ENCODE data around the gene LEO1. TPM values are rescaled to one million over a fixed set of nuclear protein-coding genes. Genes with fewer than 3 reads are reported as not detected.

Gene LEO1
- total RNA-seq, 1 donor from 2014 or later = 36.3 TPM

- intact Hi-C loops (cut with micrococcal nuclease) = loop anchor here (1.0 to 2.0 kb wide), 10 partner anchors 11 to 245 kb away; partner anchors contain the start of gene LEO1
- H3K4me3 Mint-ChIP-seq = peak overlapping the region; percentile 76
- H3K36me3 Mint-ChIP-seq (ENCODE audit: low read depth) = no peaks in the 10 kb centered on the region
- no peaks in the 10 kb centered on the region for H3K9me3 Mint-ChIP-seq
- H3K4me1 Mint-ChIP-seq (ENCODE audit: low read depth) = peaks cover 13% of the 10 kb centered on the region
- peak; percentile 57 for DNase-seq (ENCODE audit: low spot score)
- H3K27ac Mint-ChIP-seq = peak overlapping the region; percentile 87
- peaks cover 3% of the 10 kb centered on the region for H3K27me3 Mint-ChIP-seq (ENCODE audit: insufficient read depth)
These were observed 10.6 kb upstream of the LEO1 start for GRCh38 chr15:51982013-51982769.

DNA sequence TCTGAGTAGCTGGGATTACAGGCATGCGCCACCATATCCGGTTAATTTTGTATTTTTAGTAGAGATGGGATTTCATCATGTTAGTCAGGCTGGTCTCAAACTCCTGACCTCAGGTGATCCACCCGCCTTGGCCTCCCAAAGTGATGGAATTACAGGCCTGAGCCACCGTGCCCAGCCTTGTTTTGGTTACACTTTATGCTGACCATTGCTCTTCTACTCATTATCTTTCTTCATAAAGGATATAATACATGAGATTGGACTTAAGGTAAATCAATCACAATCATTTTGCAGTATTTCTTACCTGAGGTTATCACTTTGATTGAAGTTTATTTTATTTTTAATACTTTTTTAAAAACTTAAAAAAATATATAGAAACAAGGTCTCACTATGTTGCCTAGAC lies 2.2 kb upstream of the LEO1 start:
- Mint-ChIP-seq H3K9me3 (no peaks in the 10 kb centered on the region), H3K4me3 (no peak overlapping the region), H3K4me1 (ENCODE audit: low read depth) (peaks cover 22% of the 10 kb centered on the region), H3K36me3 (ENCODE audit: low read depth) (no peaks in the 10 kb centered on the region), H3K27me3 (ENCODE audit: insufficient read depth) (peaks cover 1% of the 10 kb centered on the region), H3K27ac (no peak overlapping the region)
- DNase-seq (ENCODE audit: low spot score) = no peak
- intact Hi-C loops (cut with micrococcal nuclease) = no loop called here

DNA sequence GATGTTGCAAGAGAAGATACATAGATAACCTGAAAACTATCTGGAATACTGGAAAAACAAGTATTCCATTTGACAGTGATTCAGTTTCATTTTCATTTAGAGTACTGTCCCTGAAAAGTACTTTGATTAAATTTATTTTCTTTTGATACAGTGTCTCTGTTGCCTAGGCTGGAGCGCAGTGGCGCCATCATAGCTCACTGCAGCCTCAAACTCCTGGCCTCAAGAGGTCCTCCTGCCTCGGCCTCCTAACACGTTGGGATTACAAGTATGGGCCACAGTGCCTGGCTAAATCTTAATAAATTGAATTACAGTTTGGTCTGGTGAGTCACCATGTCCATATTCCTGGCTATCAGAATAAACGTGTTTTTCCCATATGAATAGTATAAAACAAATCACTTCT lies 1.6 kb upstream of the LEO1 start:
- DNase-seq (ENCODE audit: low spot score) = no peak
- Mint-ChIP-seq H3K4me3 (no peak overlapping the region), H3K9me3 (no peaks in the 10 kb centered on the region), H3K27ac (no peak overlapping the region), H3K36me3 (ENCODE audit: low read depth) (no peaks in the 10 kb centered on the region), H3K4me1 (ENCODE audit: low read depth) (peaks cover 22% of the 10 kb centered on the region), H3K27me3 (ENCODE audit: insufficient read depth) (peaks cover 1% of the 10 kb centered on the region)
- intact Hi-C loops (cut with micrococcal nuclease) = no loop called here

- peaks cover 5% of the 10 kb centered on the region for H3K9me3 Mint-ChIP-seq
- intact Hi-C loops (cut with micrococcal nuclease) = loop anchor here (1.0 kb wide), 4 partner anchors 11 to 208 kb away; partner anchors contain the start of genes MAPK6 and TMOD3
- no peak for DNase-seq (ENCODE audit: low spot score)
- peaks cover 1% of the 10 kb centered on the region for H3K27me3 Mint-ChIP-seq (ENCODE audit: insufficient read depth)
- H3K4me1 Mint-ChIP-seq (ENCODE audit: low read depth) = peaks cover 26% of the 10 kb centered on the region
- peaks cover 13% of the 10 kb centered on the region for H3K36me3 Mint-ChIP-seq (ENCODE audit: low read depth)
- H3K27ac Mint-ChIP-seq = peak overlapping the region; percentile 92
- peak overlapping the region; percentile 98 for H3K4me3 Mint-ChIP-seq
These were observed 575 bp downstream of the LEO1 start for GRCh38 chr15:51971032-51971374.

GRCh38 chr15:51970132-51970817 lies 1.3 kb downstream of the LEO1 start:
- intact Hi-C loops (cut with micrococcal nuclease) = no loop called here
- Mint-ChIP-seq H3K36me3 (ENCODE audit: low read depth) (peaks cover 21% of the 10 kb centered on the region), H3K4me3 (peak overlapping the region; percentile 98), H3K4me1 (ENCODE audit: low read depth) (peaks cover 26% of the 10 kb centered on the region), H3K27ac (peak overlapping the region; percentile 92), H3K27me3 (ENCODE audit: insufficient read depth) (peaks cover 1% of the 10 kb centered on the region), H3K9me3 (peaks cover 5% of the 10 kb centered on the region)
- no peak for DNase-seq (ENCODE audit: low spot score)

- peaks cover 1% of the 10 kb centered on the region for H3K27me3 Mint-ChIP-seq (ENCODE audit: insufficient read depth)
- H3K36me3 Mint-ChIP-seq (ENCODE audit: low read depth) = peaks cover 23% of the 10 kb centered on the region
- H3K9me3 Mint-ChIP-seq = peaks cover 5% of the 10 kb centered on the region
- intact Hi-C loops (cut with micrococcal nuclease) = no loop called here
- no peak overlapping the region for H3K27ac Mint-ChIP-seq
- peak overlapping the region; percentile 98 for H3K4me3 Mint-ChIP-seq
- DNase-seq (ENCODE audit: low spot score) = no peak
- H3K4me1 Mint-ChIP-seq (ENCODE audit: low read depth) = peaks cover 26% of the 10 kb centered on the region
These were observed 1.9 kb downstream of the LEO1 start for GRCh38 chr15:51969728-51970127.

DNA sequence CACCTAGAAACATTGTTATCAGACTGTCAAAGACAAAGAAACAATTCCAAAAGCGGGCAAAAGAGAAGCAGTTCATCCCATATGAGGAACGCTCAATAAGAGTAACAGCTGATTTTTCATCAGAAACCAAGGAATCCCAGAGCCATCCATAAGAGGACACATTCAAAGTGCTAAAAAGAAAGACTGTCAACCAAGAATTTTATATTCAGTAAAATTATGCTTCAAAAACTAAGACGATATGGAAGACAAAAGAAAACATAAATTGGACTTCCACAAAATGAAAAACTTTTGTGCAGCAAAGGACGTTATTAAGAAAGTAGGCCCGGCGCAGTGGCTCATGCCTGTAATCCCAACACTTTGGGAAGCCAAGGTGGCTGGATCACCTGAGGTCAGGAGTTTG lies 4.0 kb downstream of the LEO1 start:
- intact Hi-C loops (cut with micrococcal nuclease) = no loop called here
- no peak for DNase-seq (ENCODE audit: low spot score)
- Mint-ChIP-seq H3K27me3 (ENCODE audit: insufficient read depth) (peaks cover 1% of the 10 kb centered on the region), H3K36me3 (ENCODE audit: low read depth) (peaks cover 36% of the 10 kb centered on the region), H3K4me3 (no peak overlapping the region), H3K4me1 (ENCODE audit: low read depth) (peaks cover 26% of the 10 kb centered on the region), H3K27ac (no peak overlapping the region), H3K9me3 (peaks cover 5% of the 10 kb centered on the region)

- no peak for DNase-seq (ENCODE audit: low spot score)
- intact Hi-C loops (cut with micrococcal nuclease) = no loop called here
- H3K27me3 Mint-ChIP-seq (ENCODE audit: insufficient read depth) = no peaks in the 10 kb centered on the region
- H3K36me3 Mint-ChIP-seq (ENCODE audit: low read depth) = peaks cover 42% of the 10 kb centered on the region
- no peak overlapping the region for H3K4me3 Mint-ChIP-seq
- H3K9me3 Mint-ChIP-seq = peaks cover 5% of the 10 kb centered on the region
- H3K27ac Mint-ChIP-seq = no peak overlapping the region
- peaks cover 20% of the 10 kb centered on the region for H3K4me1 Mint-ChIP-seq (ENCODE audit: low read depth)
These were observed 5.4 kb downstream of the LEO1 start for GRCh38 chr15:51966192-51966591.

GRCh38 chr15:51965691-51966090 lies 5.9 kb downstream of the LEO1 start:
- Mint-ChIP-seq H3K27me3 (ENCODE audit: insufficient read depth) (no peaks in the 10 kb centered on the region), H3K4me1 (ENCODE audit: low read depth) (peaks cover 15% of the 10 kb centered on the region), H3K9me3 (peaks cover 5% of the 10 kb centered on the region), H3K4me3 (no peak overlapping the region), H3K27ac (no peak overlapping the region), H3K36me3 (ENCODE audit: low read depth) (peaks cover 42% of the 10 kb centered on the region)
- intact Hi-C loops (cut with micrococcal nuclease) = no loop called here
- no peak for DNase-seq (ENCODE audit: low spot score)

DNA sequence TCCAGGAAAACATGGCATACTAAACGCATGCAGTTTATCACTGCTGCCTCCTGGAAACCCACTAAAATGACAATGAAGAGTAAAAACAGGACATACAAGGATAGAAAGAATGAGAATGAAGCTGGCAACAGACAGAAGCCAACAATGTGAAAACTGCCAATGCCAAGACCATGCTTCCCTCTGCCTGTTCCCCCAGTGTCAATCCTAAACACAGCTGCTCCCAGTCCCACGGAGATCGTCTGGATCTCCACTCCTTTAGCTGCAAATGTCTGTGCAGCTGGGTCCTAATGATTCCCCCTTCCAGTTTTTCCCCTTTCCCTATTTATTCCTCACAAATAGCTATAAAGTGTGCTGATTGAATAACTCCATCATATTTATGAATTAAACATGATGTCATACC lies 16.1 kb downstream of the LEO1 start:
- Mint-ChIP-seq H3K27ac (no peak overlapping the region), H3K9me3 (no peaks in the 10 kb centered on the region), H3K4me3 (no peak overlapping the region), H3K4me1 (ENCODE audit: low read depth) (peaks cover 7% of the 10 kb centered on the region), H3K27me3 (ENCODE audit: insufficient read depth) (no peaks in the 10 kb centered on the region), H3K36me3 (ENCODE audit: low read depth) (peaks cover 56% of the 10 kb centered on the region)
- intact Hi-C loops (cut with micrococcal nuclease) = no loop called here
- DNase-seq (ENCODE audit: low spot score) = no peak

DNA sequence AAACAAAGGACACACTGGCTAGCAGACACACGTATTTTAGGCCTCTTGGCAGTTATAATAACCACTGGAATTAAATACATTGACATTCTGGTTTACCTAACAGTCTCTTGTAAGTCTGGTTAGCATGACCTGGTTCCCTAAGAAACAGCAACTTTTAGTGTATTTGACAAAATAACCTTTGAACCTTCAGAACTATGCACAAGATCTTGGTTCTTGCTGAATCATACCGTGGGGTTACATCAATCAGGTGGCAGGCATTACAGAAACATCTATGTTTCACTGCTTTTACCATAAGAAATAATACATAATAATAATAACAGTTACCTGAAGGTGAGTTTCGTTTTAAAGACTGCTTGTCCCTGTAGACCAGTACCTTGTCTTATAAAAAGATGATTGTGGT lies 18.8 kb downstream of the LEO1 start:
- intact Hi-C loops (cut with micrococcal nuclease) = no loop called here
- H3K4me1 Mint-ChIP-seq (ENCODE audit: low read depth) = no peaks in the 10 kb centered on the region
- no peaks in the 10 kb centered on the region for H3K9me3 Mint-ChIP-seq
- no peak overlapping the region for H3K27ac Mint-ChIP-seq
- no peak overlapping the region for H3K4me3 Mint-ChIP-seq
- H3K27me3 Mint-ChIP-seq (ENCODE audit: insufficient read depth) = no peaks in the 10 kb centered on the region
- no peak for DNase-seq (ENCODE audit: low spot score)
- peaks cover 55% of the 10 kb centered on the region for H3K36me3 Mint-ChIP-seq (ENCODE audit: low read depth)

DNA sequence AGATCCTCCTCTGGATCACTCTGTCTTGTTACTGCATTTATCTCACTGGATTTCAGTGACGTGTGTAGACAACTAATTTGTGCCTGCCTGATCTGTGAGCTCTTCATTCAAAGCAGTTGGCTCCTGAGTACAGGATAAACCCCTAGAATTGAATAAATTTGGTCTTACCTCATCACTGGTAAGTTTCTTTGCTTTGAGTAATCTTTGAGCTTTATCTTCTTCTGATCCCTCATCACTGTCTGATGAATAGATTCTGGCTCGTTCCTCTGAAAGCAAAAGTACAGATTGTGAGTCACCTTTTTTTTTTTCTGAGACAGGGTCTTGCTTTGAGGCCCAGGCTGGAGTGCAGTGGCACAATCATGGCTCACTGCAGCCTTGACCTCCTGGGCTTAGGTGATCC lies 24.5 kb downstream of the LEO1 start:
- no peak overlapping the region for H3K27ac Mint-ChIP-seq
- H3K4me3 Mint-ChIP-seq = no peak overlapping the region
- intact Hi-C loops (cut with micrococcal nuclease) = no loop called here
- no peaks in the 10 kb centered on the region for H3K4me1 Mint-ChIP-seq (ENCODE audit: low read depth)
- H3K9me3 Mint-ChIP-seq = no peaks in the 10 kb centered on the region
- no peaks in the 10 kb centered on the region for H3K27me3 Mint-ChIP-seq (ENCODE audit: insufficient read depth)
- no peak for DNase-seq (ENCODE audit: low spot score)
- H3K36me3 Mint-ChIP-seq (ENCODE audit: low read depth) = peaks cover 44% of the 10 kb centered on the region

- intact Hi-C loops (cut with micrococcal nuclease) = no loop called here
- Mint-ChIP-seq H3K27me3 (ENCODE audit: insufficient read depth) (no peaks in the 10 kb centered on the region), H3K36me3 (ENCODE audit: low read depth) (peaks cover 29% of the 10 kb centered on the region), H3K27ac (no peak overlapping the region), H3K9me3 (no peaks in the 10 kb centered on the region), H3K4me1 (ENCODE audit: low read depth) (peaks cover 15% of the 10 kb centered on the region), H3K4me3 (no peak overlapping the region)
- no peak for DNase-seq (ENCODE audit: low spot score)
These were observed 32.4 kb downstream of the LEO1 start for GRCh38 chr15:51939216-51939615.

Data from activated T-helper 1 cell treated with anti-CD3 and anti-CD28 coated beads, Interleukin-12 subunit alpha, Interleukin-12 subunit beta, Interleukin-2, Interleukin-4 antibody, amounts not matched to agents 30 ng/mL and 10 ng/mL and 1 ng/mL, durations not matched to agents 14 hours and 24 hours and 36 hours (primary cell).